Upper lobe of left lung (tissue), 6 donors: ENCODE data around the gene AP3S2. TPM values are rescaled to one million over a fixed set of nuclear protein-coding genes. Genes with fewer than 3 reads are reported as not detected.

Source experiments
- ATAC-seq, 2 donors: fragments of 200-7000 bp; cut with Tn5 transposase; one replicate each; pipeline ENCODE4 v1.9.1; 2022; ENCODE audit warnings: mild to moderate bottlenecking in 2 of 2, moderate library complexity in 2 of 2; ENCODE audit not compliant: low FRiP score in 2 of 2
- DNase-seq, 2 donors: peaks; one replicate each; pipeline ENCODE4 v3.0.0-alpha.2; 2019 to 2020
- H3K27ac ChIP-seq, 4 donors: fragments of 200-600 bp; sonication (generic); one replicate each; pipeline ENCODE4 v1.5.1; 2016 to 2019
- H3K27me3 ChIP-seq, 4 donors: fragments of 200-600 bp; sonication (generic); one replicate each; pipeline ENCODE4 v1.5.1; 2017 to 2019
- H3K36me3 ChIP-seq, 4 donors: fragments of 200-600 bp; sonication (generic); one replicate each; pipeline ENCODE4 v1.5.1; 2016 to 2019
- H3K4me1 ChIP-seq, 4 donors: fragments of 200-600 bp; sonication (generic); one replicate each; pipeline ENCODE4 v1.5.1; 2018 to 2019
- H3K4me3 ChIP-seq, 4 donors: fragments of 200-600 bp; sonication (generic); one replicate each; pipeline ENCODE4 v1.5.1; 2017 to 2019; ENCODE audit warnings: mild to moderate bottlenecking in 2 of 4, moderate library complexity in 1 of 4
- H3K9me3 ChIP-seq, 4 donors: fragments of 200-600 bp; sonication (generic); one replicate each; pipeline ENCODE4 v1.5.1; 2018 to 2019
- EP300 ChIP-seq, 4 donors: sonication (generic); formaldehyde crosslinking; IDR thresholded peaks; one replicate each; pipeline ENCODE4 v1.5.1; 2017; ENCODE audit warnings: antibody characterized with exemption in 4 of 4, control low read depth in 2 of 4
- POLR2A ChIP-seq, 4 donors: fragments of 450-650 bp; IDR thresholded peaks; one replicate each; pipeline ENCODE4 v1.5.1; 2016 to 2017; ENCODE audit warnings: antibody characterized with exemption in 4 of 4, mild to moderate bottlenecking in 2 of 4
- POLR2AphosphoS5 ChIP-seq, 2 donors: sonication (generic); formaldehyde crosslinking; IDR thresholded peaks; one replicate each; pipeline ENCODE4 v1.5.1; 2017; ENCODE audit warnings: antibody characterized with exemption in 2 of 2
- WGBS, 2 donors: methylation state at CpG; one replicate each; pipeline ENCODE4 v1.1.5; 2017 to 2018; 5-methylcytosine and 5-hydroxymethylcytosine counted together
- total RNA-seq, 6 donors: library from RNA; depleted of rRNA in 4 of 6; stranded (reverse); fragments of >200 nt in 4 of 6; gene quantifications; one replicate each; pipeline versions ENCODE4 v1.1.0 to v1.2.1, GENCODE V29; 2016 to 2021
- TF ChIP-seq, protein P1 (sequence below), 6 experiments: fragments of 450-650 bp in 4 of 6; fragments of 200-600 bp in 2 of 6; sonication (generic) in 2 of 6; IDR thresholded peaks; one replicate each; pipeline ENCODE4 v1.5.1; 2016 to 2019; ENCODE audit warnings: antibody characterized with exemption in 6 of 6
- donor health status: DM: no; HTN: no; CAD: no; lungs with moderate emphysema.
- donor health status: DM: no; HTN: yes; CAD: no; lungs with severe emphysema.

Gene AP3S2
- total RNA-seq, 6 donors from 2014 or later, result 19.6 to 46.1 (median 28.9) TPM

GRCh38 chr15:89863918-89864317, 29.9 kb downstream of the AP3S2 start:
- TF ChIP-seq POLR2A (IDR thresholded peaks at IDR 0.05) (no peak), EP300 (IDR thresholded peaks at IDR 0.05) (no peak), POLR2AphosphoS5 (IDR thresholded peaks at IDR 0.05) (no peak)
- TF ChIP-seq, protein P1, sequence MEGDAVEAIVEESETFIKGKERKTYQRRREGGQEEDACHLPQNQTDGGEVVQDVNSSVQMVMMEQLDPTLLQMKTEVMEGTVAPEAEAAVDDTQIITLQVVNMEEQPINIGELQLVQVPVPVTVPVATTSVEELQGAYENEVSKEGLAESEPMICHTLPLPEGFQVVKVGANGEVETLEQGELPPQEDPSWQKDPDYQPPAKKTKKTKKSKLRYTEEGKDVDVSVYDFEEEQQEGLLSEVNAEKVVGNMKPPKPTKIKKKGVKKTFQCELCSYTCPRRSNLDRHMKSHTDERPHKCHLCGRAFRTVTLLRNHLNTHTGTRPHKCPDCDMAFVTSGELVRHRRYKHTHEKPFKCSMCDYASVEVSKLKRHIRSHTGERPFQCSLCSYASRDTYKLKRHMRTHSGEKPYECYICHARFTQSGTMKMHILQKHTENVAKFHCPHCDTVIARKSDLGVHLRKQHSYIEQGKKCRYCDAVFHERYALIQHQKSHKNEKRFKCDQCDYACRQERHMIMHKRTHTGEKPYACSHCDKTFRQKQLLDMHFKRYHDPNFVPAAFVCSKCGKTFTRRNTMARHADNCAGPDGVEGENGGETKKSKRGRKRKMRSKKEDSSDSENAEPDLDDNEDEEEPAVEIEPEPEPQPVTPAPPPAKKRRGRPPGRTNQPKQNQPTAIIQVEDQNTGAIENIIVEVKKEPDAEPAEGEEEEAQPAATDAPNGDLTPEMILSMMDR (IDR thresholded peaks at IDR 0.05), result no peak
- Histone ChIP-seq H3K27me3 (no peaks in the 10 kb centered on the region), H3K9me3 (no peaks in the 10 kb centered on the region), H3K4me1 (no peaks in the 10 kb centered on the region), H3K36me3 (peaks cover 3 to 41% (median 20%) of the 10 kb centered on the region in 4 donors), H3K27ac (no peak overlapping the region), H3K4me3 (no peak overlapping the region)
- no peak for ATAC-seq
- no peak for DNase-seq

- no peaks in the 10 kb centered on the region for H3K27me3 ChIP-seq
- TF ChIP-seq, protein P1 (IDR thresholded peaks at IDR 0.05), result no peak
- TF ChIP-seq POLR2AphosphoS5 (IDR thresholded peaks at IDR 0.05), result no peak
- no peak for TF ChIP-seq POLR2A (IDR thresholded peaks at IDR 0.05)
- no peak for TF ChIP-seq EP300 (IDR thresholded peaks at IDR 0.05)
- no peaks in the 10 kb centered on the region for H3K4me1 ChIP-seq
- no peak overlapping the region for H3K4me3 ChIP-seq
- no peak overlapping the region for H3K27ac ChIP-seq
- 91 to 92% methylated on average over 2 of the region's 2 CpGs for WGBS, 2 donors
- DNase-seq, result no peak
- no peak for ATAC-seq
- no peaks in the 10 kb centered on the region for H3K9me3 ChIP-seq
- H3K36me3 ChIP-seq, result peaks cover 3 to 45% (median 20%) of the 10 kb centered on the region in 4 donors
Measured at GRCh38 chr15:89860891-89861290, 32.9 kb downstream of the AP3S2 start.

DNA sequence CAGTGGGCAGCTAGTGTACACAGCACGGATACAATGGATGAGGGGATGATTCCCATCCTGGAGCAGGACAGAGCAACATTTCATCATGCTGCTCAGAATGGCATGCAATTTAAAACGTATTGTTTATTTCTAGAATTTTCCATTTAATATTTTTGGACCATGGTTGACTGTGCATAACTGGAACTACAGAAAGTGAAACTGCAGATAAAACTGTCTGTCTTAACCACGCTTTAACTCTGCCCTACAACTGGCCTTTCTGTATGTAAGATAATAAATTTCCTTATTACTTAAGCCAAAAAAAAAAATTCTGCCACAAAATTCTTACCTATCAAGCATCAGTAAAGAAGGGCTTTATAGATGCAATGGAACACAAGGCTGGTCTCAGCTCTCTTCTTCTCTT, 33.4 kb downstream of the AP3S2 start:
- no peak for ATAC-seq
- Histone ChIP-seq H3K27me3 (no peaks in the 10 kb centered on the region), H3K27ac (no peak overlapping the region), H3K4me1 (no peaks in the 10 kb centered on the region), H3K4me3 (no peak overlapping the region), H3K36me3 (peaks cover 3 to 45% (median 20%) of the 10 kb centered on the region in 4 donors), H3K9me3 (no peaks in the 10 kb centered on the region)
- WGBS, 2 donors, result 75 to 83% methylated on average over 3 of the region's 3 CpGs
- no peak for DNase-seq
- TF ChIP-seq POLR2A (IDR thresholded peaks at IDR 0.05) (no peak), POLR2AphosphoS5 (IDR thresholded peaks at IDR 0.05) (no peak)
- TF ChIP-seq, protein P1 (IDR thresholded peaks at IDR 0.05), result no peak

GRCh38 chr15:89858661-89859458, 34.9 kb downstream of the AP3S2 start:
- no peak overlapping the region for H3K4me3 ChIP-seq
- ATAC-seq, result no peak
- WGBS, 2 donors, result 87 to 90% methylated on average over 9 of the region's 9 CpGs

More at GRCh38 chr15:89858661-89859458, 34.9 kb downstream of the AP3S2 start:
- DNase-seq, result no peak
- no peak for TF ChIP-seq POLR2AphosphoS5 (IDR thresholded peaks at IDR 0.05)
- no peak for TF ChIP-seq EP300 (IDR thresholded peaks at IDR 0.05)
- TF ChIP-seq POLR2A (IDR thresholded peaks at IDR 0.05), result no peak
- TF ChIP-seq, protein P1 (IDR thresholded peaks at IDR 0.05), result no peak
- peaks cover 0 to 45% (median 16%) of the 10 kb centered on the region in 4 donors for H3K36me3 ChIP-seq
- H3K4me1 ChIP-seq, result no peaks in the 10 kb centered on the region
- no peaks in the 10 kb centered on the region for H3K9me3 ChIP-seq
- no peaks in the 10 kb centered on the region for H3K27me3 ChIP-seq
- H3K27ac ChIP-seq, result no peak overlapping the region
